ENCODE measurements around the gene H2BK1.

- TF ChIP-seq RELA (CRISPR knock-in tag; IDR thresholded peaks at IDR 0.05; ENCODE audit: borderline replicate concordance) (no peak), CTCF (IDR thresholded peaks at IDR 0.05) (no peak), ATF2 (CRISPR knock-in tag; IDR thresholded peaks at IDR 0.05; ENCODE audit: borderline replicate concordance, low read depth) (no peak), ZNF138 (CRISPR knock-in tag; conservative IDR thresholded peaks at IDR 0.05) (no peak), FOXP4 (CRISPR knock-in tag; IDR thresholded peaks at IDR 0.05) (no peak), ZNF263 (CRISPR knock-in tag; IDR thresholded peaks at IDR 0.05; ENCODE audit: low read depth) (no peak), MAX (CRISPR knock-in tag; IDR thresholded peaks at IDR 0.05) (no peak), E2F5 (CRISPR knock-in tag; IDR thresholded peaks at IDR 0.05) (no peak)
These were observed 29.3 kb downstream of the H2BK1 start for GRCh38 chr7:151181011-151181431.

Data from WTC11 (cell line).